Glutamatergic neuron (in vitro differentiated cells): ENCODE data around the gene CA5B. TPM values are rescaled to one million over a fixed set of nuclear protein-coding genes. Genes with fewer than 3 reads are reported as not detected.

Experiments
- DNase-seq: peaks from one replicate; pipeline ENCODE4 v3.0.0; 2022
- H3K27ac Mint-ChIP-seq: one replicate; pipeline ENCODE4 v1.8.0; 2020; ENCODE audit warnings: mild to moderate bottlenecking, mixed read lengths, inconsistent platforms; ENCODE audit not compliant: unreplicated experiment
- H3K27me3 Mint-ChIP-seq: one replicate; pipeline ENCODE4 v1.8.0; 2020; ENCODE audit warnings: mild to moderate bottlenecking, moderate library complexity, mixed read lengths, inconsistent platforms; ENCODE audit not compliant: unreplicated experiment
- H3K36me3 Mint-ChIP-seq: one replicate; pipeline ENCODE4 v1.8.0; 2020; ENCODE audit warnings: mild to moderate bottlenecking, mixed read lengths, inconsistent platforms; ENCODE audit not compliant: unreplicated experiment
- H3K4me1 Mint-ChIP-seq: one replicate; pipeline ENCODE4 v1.8.0; 2020; ENCODE audit warnings: mild to moderate bottlenecking, low read depth, mixed read lengths, inconsistent platforms; ENCODE audit not compliant: unreplicated experiment
- H3K4me3 Mint-ChIP-seq: one replicate; pipeline ENCODE4 v1.8.0; 2020; ENCODE audit warnings: mild to moderate bottlenecking, mixed read lengths, inconsistent platforms; ENCODE audit not compliant: unreplicated experiment
- H3K9me3 Mint-ChIP-seq: one replicate; pipeline ENCODE4 v1.8.0; 2020; ENCODE audit warnings: mild to moderate bottlenecking, moderate library complexity, mixed read lengths, inconsistent platforms; ENCODE audit not compliant: unreplicated experiment
- CTCF ChIP-seq: fragments of 200-600 bp; sonication (generic); IDR thresholded peaks from one replicate; pipeline ENCODE4 v1.5.0; 2021; ENCODE audit not compliant: partially characterized antibody, unreplicated experiment
- total RNA-seq: library from RNA; stranded (reverse); fragmentation: NEBNext Ultra II Directional; extraction: Animal tissue kit (Norgen Biotek cat#: 25700); gene quantifications from one replicate; pipeline ENCODE4 v1.2.1, GENCODE V29; 2021; ENCODE audit not compliant: unreplicated experiment

The CA5B gene
- total RNA-seq, 1 donor from 2014 or later: 4.1 TPM

GRCh38 chrX:15714529-15714928 is 23.5 kb upstream of the CA5B start:
- no peaks in the 10 kb centered on the region for H3K27me3 Mint-ChIP-seq
- DNase-seq: no peak
- H3K9me3 Mint-ChIP-seq: no peaks in the 10 kb centered on the region
- H3K4me1 Mint-ChIP-seq: no peaks in the 10 kb centered on the region
- H3K36me3 Mint-ChIP-seq: no peaks in the 10 kb centered on the region
- no peak overlapping the region for H3K27ac Mint-ChIP-seq
- H3K4me3 Mint-ChIP-seq: no peak overlapping the region
- TF ChIP-seq CTCF: no peak

- no peaks in the 10 kb centered on the region for H3K36me3 Mint-ChIP-seq
- no peak for TF ChIP-seq CTCF
- H3K4me3 Mint-ChIP-seq: no peak overlapping the region
- DNase-seq: no peak
- H3K9me3 Mint-ChIP-seq: no peaks in the 10 kb centered on the region
- no peak overlapping the region for H3K27ac Mint-ChIP-seq
- no peaks in the 10 kb centered on the region for H3K4me1 Mint-ChIP-seq
- no peaks in the 10 kb centered on the region for H3K27me3 Mint-ChIP-seq
Observed at GRCh38 chrX:15718283-15718970, 19.6 kb upstream of the CA5B start.

- Mint-ChIP-seq H3K4me3 (no peak overlapping the region), H3K27ac (no peak overlapping the region), H3K27me3 (no peaks in the 10 kb centered on the region), H3K9me3 (no peaks in the 10 kb centered on the region), H3K36me3 (no peaks in the 10 kb centered on the region), H3K4me1 (no peaks in the 10 kb centered on the region)
- no peak for DNase-seq
- TF ChIP-seq CTCF: no peak
Observed at GRCh38 chrX:15719324-15719968, 18.6 kb upstream of the CA5B start.

GRCh38 chrX:15721911-15722310 is 16.2 kb upstream of the CA5B start:
- Mint-ChIP-seq H3K36me3 (no peaks in the 10 kb centered on the region), H3K4me1 (no peaks in the 10 kb centered on the region), H3K27ac (no peak overlapping the region), H3K4me3 (no peak overlapping the region), H3K27me3 (no peaks in the 10 kb centered on the region), H3K9me3 (no peaks in the 10 kb centered on the region)
- no peak for DNase-seq
- no peak for TF ChIP-seq CTCF

- H3K4me3 Mint-ChIP-seq: no peak overlapping the region
- H3K27ac Mint-ChIP-seq: no peak overlapping the region
- TF ChIP-seq CTCF: no peak
- no peak for DNase-seq
- H3K27me3 Mint-ChIP-seq: no peaks in the 10 kb centered on the region
- no peaks in the 10 kb centered on the region for H3K36me3 Mint-ChIP-seq
- no peaks in the 10 kb centered on the region for H3K4me1 Mint-ChIP-seq
- no peaks in the 10 kb centered on the region for H3K9me3 Mint-ChIP-seq
Observed at GRCh38 chrX:15723887-15724517, 14.1 kb upstream of the CA5B start.
